SIG-M5 (cell line): ENCODE data around the gene C1QB.
"Not testable (repeated sequence)": the region's sequence is repeated elsewhere in the genome, so short reads cannot be mapped to it uniquely, and the experiment has no call there.

Experiments used
- DNase-seq: peaks from one replicate; lab custom pipeline; 2025; lab: John Stamatoyannopoulos, UW

C1QB gene

GRCh38 chr1:22699681-22700520, 46.9 kb downstream of the C1QB start:
- no peak for DNase-seq

GRCh38 chr1:22702296-22703085, 49.5 kb downstream of the C1QB start:
- no peak for DNase-seq

- no peak for DNase-seq
Measured at GRCh38 chr1:22704440-22705067, 51.5 kb downstream of the C1QB start.

GRCh38 chr1:22705586-22705985, 52.5 kb downstream of the C1QB start:
- no peak for DNase-seq

GRCh38 chr1:22706100-22706499, 53.1 kb downstream of the C1QB start:
- not testable (repeated sequence) for DNase-seq

GRCh38 chr1:22708777-22709176, 55.7 kb downstream of the C1QB start:
- no peak for DNase-seq

- no peak for DNase-seq
Measured at GRCh38 chr1:22709227-22709626, 56.2 kb downstream of the C1QB start.

- DNase-seq = no peak
Measured at GRCh38 chr1:22709891-22710700, 57.1 kb downstream of the C1QB start.

GRCh38 chr1:22710701-22711049, 57.6 kb downstream of the C1QB start, which contains the start of gene EPHB2:
Gene EPHB2, plus strand, starts transcription at chr1:22710839. Its CDS starts 144 bp downstream, at chr1:22710983.
- DNase-seq = no peak

GRCh38 chr1:22711071-22711470, 58.0 kb downstream of the C1QB start:
- no peak for DNase-seq
